IPS DF 6.9 (cell line): Measurements from ENCODE around the gene MAP4.
"Not testable (repeated sequence)": the region's sequence is repeated elsewhere in the genome, so short reads cannot be mapped to it uniquely, and the experiment has no call there.

Experiments used
- DNase-seq: peaks from one replicate; pipeline ENCODE4 v3.0.0-alpha.2; 2013; ENCODE audit warnings: low read depth, low spot score
- H3K27ac ChIP-seq: one replicate; pipeline ENCODE4 v1.5.1; 2013; ENCODE audit warnings: low read length, control low read depth
- H3K27me3 ChIP-seq: 2 replicates; pipeline ENCODE4 v1.6.1; 2013; ENCODE audit warnings: mild to moderate bottlenecking, low read length; ENCODE audit not compliant: control insufficient read depth, insufficient read depth
- H3K36me3 ChIP-seq: 2 replicates; pipeline ENCODE4 v1.6.1; 2013; ENCODE audit warnings: low read length; ENCODE audit not compliant: control insufficient read depth, insufficient read depth
- H3K4me1 ChIP-seq: 2 replicates; pipeline ENCODE4 v1.6.1; 2013; ENCODE audit warnings: low read length; ENCODE audit not compliant: control insufficient read depth, insufficient read depth
- H3K4me3 ChIP-seq: 2 replicates; pipeline ENCODE4 v1.5.1; 2013; ENCODE audit warnings: mild to moderate bottlenecking, low read length
- H3K9me3 ChIP-seq: 2 replicates; pipeline ENCODE4 v1.6.1; 2013; ENCODE audit warnings: low read length, inconsistent platforms; ENCODE audit not compliant: control insufficient read depth, insufficient read depth
- WGBS: extraction: QIAGEN DNeasy Blood & Tissue Kit; methylation state at CpG from one replicate; pipeline ENCODE4 v1.1.7; 2013; ENCODE audit warnings: mixed read lengths, missing lambda C conversion rate; ENCODE audit not compliant: insufficient read length, insufficient coverage; 5-methylcytosine and 5-hydroxymethylcytosine counted together

The MAP4 gene

GRCh38 chr3:47846186-47846879 is 169.9 kb downstream of the MAP4 start:
- DNase-seq = no peak
- Histone ChIP-seq H3K36me3 (peaks cover 72% of the 10 kb centered on the region), H3K4me3 (no peak overlapping the region), H3K4me1 (peaks cover 3% of the 10 kb centered on the region), H3K27ac (no peak overlapping the region), H3K9me3 (no peaks in the 10 kb centered on the region), H3K27me3 (no peaks in the 10 kb centered on the region)
- no CpG with 5 or more reads among the region's 37 CpGs for WGBS

GRCh38 chr3:47841786-47842349 is 174.3 kb downstream of the MAP4 start:
- H3K4me1 ChIP-seq = peaks cover 13% of the 10 kb centered on the region
- H3K4me3 ChIP-seq = no peak overlapping the region
- H3K27ac ChIP-seq = no peak overlapping the region
- no CpG with 5 or more reads among the region's 7 CpGs for WGBS
- H3K27me3 ChIP-seq = no peaks in the 10 kb centered on the region
- no peak for DNase-seq
- H3K9me3 ChIP-seq = no peaks in the 10 kb centered on the region
- H3K36me3 ChIP-seq = peaks cover 51% of the 10 kb centered on the region

GRCh38 chr3:47838503-47838902 is 177.7 kb downstream of the MAP4 start:
- no peaks in the 10 kb centered on the region for H3K9me3 ChIP-seq
- no peak overlapping the region for H3K4me3 ChIP-seq
- DNase-seq = no peak
- no CpG with 5 or more reads among the region's 5 CpGs for WGBS
- H3K36me3 ChIP-seq = peaks cover 33% of the 10 kb centered on the region
- H3K27ac ChIP-seq = no peak overlapping the region
- no peaks in the 10 kb centered on the region for H3K27me3 ChIP-seq
- peaks cover 13% of the 10 kb centered on the region for H3K4me1 ChIP-seq

- no CpG with 5 or more reads among the region's 7 CpGs for whole genome bisulfite sequencing
- Histone ChIP-seq H3K27ac (no peak overlapping the region), H3K4me3 (no peak overlapping the region), H3K36me3 (peaks cover 26% of the 10 kb centered on the region), H3K9me3 (no peaks in the 10 kb centered on the region), H3K27me3 (no peaks in the 10 kb centered on the region), H3K4me1 (peaks cover 10% of the 10 kb centered on the region)
- no peak for DNase-seq
Observed at GRCh38 chr3:47836986-47837385, 179.2 kb downstream of the MAP4 start.

GRCh38 chr3:47829482-47829881 is 186.7 kb downstream of the MAP4 start:
- H3K9me3 ChIP-seq, H3K27me3 ChIP-seq, H3K27ac ChIP-seq, DNase-seq, H3K4me1 ChIP-seq, H3K4me3 ChIP-seq: not testable (repeated sequence)
- peaks cover 28% of the 10 kb centered on the region for H3K36me3 ChIP-seq
- WGBS = no CpG with 5 or more reads among the region's 9 CpGs

GRCh38 chr3:47825590-47825989 is 190.6 kb downstream of the MAP4 start:
- no CpG with 5 or more reads among the region's 7 CpGs for WGBS
- H3K36me3 ChIP-seq = peaks cover 17% of the 10 kb centered on the region
- H3K27me3 ChIP-seq = no peaks in the 10 kb centered on the region
- no peak for DNase-seq
- peak overlapping the region; percentile 71; the same call in 1 of the 2 replicates for H3K4me3 ChIP-seq
- H3K9me3 ChIP-seq = no peaks in the 10 kb centered on the region
- no peaks in the 10 kb centered on the region; the same call in 1 of the 2 replicates for H3K4me1 ChIP-seq
- no peak overlapping the region for H3K27ac ChIP-seq

- Histone ChIP-seq H3K4me3 (peak overlapping the region; percentile 71), H3K4me1 (no peaks in the 10 kb centered on the region; the same call in 1 of the 2 replicates), H3K27ac (no peak overlapping the region), H3K36me3 (peaks cover 14% of the 10 kb centered on the region), H3K27me3 (no peaks in the 10 kb centered on the region), H3K9me3 (no peaks in the 10 kb centered on the region)
- no CpG with 5 or more reads among the region's 77 CpGs for WGBS
- peak; percentile 76 for DNase-seq
Observed at GRCh38 chr3:47824541-47825473, 191.4 kb downstream of the MAP4 start.

- no peaks in the 10 kb centered on the region for H3K4me1 ChIP-seq
- H3K4me3 ChIP-seq = no peak overlapping the region
- H3K36me3 ChIP-seq = 0 out of 2 replicates have a peak, but pooled peaks cover 7% of the 10 kb centered on the region
- H3K9me3 ChIP-seq = no peaks in the 10 kb centered on the region
- H3K27ac ChIP-seq = no peak overlapping the region
- WGBS = no CpG with 5 or more reads among the region's 7 CpGs
- no peak for DNase-seq
- no peaks in the 10 kb centered on the region for H3K27me3 ChIP-seq
Observed at GRCh38 chr3:47817609-47818008, 198.6 kb downstream of the MAP4 start.

GRCh38 chr3:47813551-47814177 is 202.6 kb downstream of the MAP4 start:
- no CpG with 5 or more reads among the region's 8 CpGs for WGBS
- Histone ChIP-seq H3K27me3 (no peaks in the 10 kb centered on the region), H3K4me1 (no peaks in the 10 kb centered on the region), H3K36me3 (peaks cover 10% of the 10 kb centered on the region; the same call in 1 of the 2 replicates), H3K27ac (no peak overlapping the region), H3K9me3 (no peaks in the 10 kb centered on the region), H3K4me3 (no peak overlapping the region)
- DNase-seq = no peak

GRCh38 chr3:47804577-47804976 is 211.6 kb downstream of the MAP4 start:
- no peaks in the 10 kb centered on the region for H3K9me3 ChIP-seq
- no peaks in the 10 kb centered on the region for H3K4me1 ChIP-seq
- DNase-seq = no peak
- H3K27me3 ChIP-seq = no peaks in the 10 kb centered on the region
- no peak overlapping the region for H3K27ac ChIP-seq
- 0 out of 2 replicates have a peak, but pooled peaks cover 4% of the 10 kb centered on the region for H3K36me3 ChIP-seq
- H3K4me3 ChIP-seq = no peak overlapping the region
- no CpG with 5 or more reads among the region's 1 CpG for WGBS
